COLO668 (cell line): ENCODE data around the gene CHKB.
A peak's percentile ranks its signal among the peaks of the same experiment; 100 is the strongest.

Experiments used
- DNase-seq: peaks from one replicate; lab custom pipeline; 2025; ENCODE audit not compliant: unreplicated experiment; lab: John Stamatoyannopoulos, UW

Gene CHKB

GRCh38 chr22:50600538-50600937 is 17.9 kb upstream of the CHKB start, which contains the start of gene MAPK8IP2:
TSS of gene MAPK8IP2 (plus strand) at chr22:50600793. CDS start at chr22:50600819, 26 bp downstream.
- peak; percentile 65 for DNase-seq

- peak; percentile 34 for DNase-seq
These were observed 17.3 kb upstream of the CHKB start for GRCh38 chr22:50599816-50600455.

DNA sequence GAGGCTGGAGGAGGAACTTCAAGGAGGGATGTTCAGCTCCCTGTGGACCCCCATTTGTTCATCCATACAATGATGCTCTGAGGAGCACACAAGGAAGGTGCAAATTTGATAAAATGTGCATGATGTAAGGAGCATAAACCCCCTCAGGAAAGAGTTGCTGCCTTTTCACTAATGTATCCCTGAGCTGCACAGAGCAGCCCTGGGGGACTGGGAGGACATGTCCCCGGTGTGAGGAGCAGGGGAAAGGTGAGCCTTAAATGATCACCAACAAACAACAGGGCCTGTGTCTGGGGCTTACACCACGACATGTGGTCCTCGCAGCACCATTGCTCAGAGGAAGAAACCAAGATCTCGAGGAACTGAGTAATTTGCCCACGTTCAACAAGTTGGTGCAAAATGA is 14.4 kb upstream of the CHKB start:
- DNase-seq: no peak

DNA sequence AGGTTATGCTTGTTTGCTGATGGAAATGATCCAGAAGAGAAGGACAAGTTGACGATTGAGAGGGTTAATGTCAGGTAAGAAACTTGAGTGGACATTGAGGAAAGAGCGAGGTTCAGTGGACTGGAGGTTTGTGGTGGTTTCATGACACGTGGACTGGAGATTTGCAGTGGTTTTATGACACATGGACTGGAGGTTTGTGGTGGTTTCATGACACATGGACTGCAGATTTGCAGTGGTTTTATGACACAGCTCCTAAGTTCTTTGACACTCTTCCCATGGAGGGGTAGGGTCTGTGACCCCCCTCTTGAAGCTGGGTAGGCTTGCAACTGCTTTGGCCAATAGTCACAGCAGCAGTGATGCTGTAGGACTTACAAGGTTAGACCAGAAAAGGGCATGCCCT is 12.5 kb upstream of the CHKB start:
- no peak for DNase-seq

- DNase-seq: no peak
These were observed 4.8 kb upstream of the CHKB start for GRCh38 chr22:50587407-50587806.

- DNase-seq: no peak
These were observed 3.8 kb upstream of the CHKB start for GRCh38 chr22:50586416-50586815.

DNA sequence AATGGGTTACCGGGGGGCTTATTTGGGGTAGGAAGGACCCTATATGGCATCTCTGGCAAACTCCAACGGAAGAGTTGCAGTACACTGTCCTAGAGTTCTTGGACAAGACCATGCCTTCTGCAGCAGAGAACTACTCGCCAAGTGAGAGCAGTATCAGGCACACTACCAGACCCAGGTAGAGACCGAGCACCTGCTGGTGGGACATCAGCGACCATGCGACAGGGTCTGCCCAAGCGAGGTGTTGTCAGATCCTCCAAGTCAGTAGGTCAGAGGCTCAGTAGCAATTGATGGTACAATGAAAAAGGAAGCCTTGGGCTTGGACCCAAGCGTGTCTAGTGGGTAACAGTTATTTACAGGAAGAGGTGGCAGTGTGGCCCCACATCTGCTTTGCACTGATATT is 3.1 kb upstream of the CHKB start:
- no peak for DNase-seq

- DNase-seq: no peak
These were observed 2.6 kb upstream of the CHKB start for GRCh38 chr22:50585238-50585637.

DNA sequence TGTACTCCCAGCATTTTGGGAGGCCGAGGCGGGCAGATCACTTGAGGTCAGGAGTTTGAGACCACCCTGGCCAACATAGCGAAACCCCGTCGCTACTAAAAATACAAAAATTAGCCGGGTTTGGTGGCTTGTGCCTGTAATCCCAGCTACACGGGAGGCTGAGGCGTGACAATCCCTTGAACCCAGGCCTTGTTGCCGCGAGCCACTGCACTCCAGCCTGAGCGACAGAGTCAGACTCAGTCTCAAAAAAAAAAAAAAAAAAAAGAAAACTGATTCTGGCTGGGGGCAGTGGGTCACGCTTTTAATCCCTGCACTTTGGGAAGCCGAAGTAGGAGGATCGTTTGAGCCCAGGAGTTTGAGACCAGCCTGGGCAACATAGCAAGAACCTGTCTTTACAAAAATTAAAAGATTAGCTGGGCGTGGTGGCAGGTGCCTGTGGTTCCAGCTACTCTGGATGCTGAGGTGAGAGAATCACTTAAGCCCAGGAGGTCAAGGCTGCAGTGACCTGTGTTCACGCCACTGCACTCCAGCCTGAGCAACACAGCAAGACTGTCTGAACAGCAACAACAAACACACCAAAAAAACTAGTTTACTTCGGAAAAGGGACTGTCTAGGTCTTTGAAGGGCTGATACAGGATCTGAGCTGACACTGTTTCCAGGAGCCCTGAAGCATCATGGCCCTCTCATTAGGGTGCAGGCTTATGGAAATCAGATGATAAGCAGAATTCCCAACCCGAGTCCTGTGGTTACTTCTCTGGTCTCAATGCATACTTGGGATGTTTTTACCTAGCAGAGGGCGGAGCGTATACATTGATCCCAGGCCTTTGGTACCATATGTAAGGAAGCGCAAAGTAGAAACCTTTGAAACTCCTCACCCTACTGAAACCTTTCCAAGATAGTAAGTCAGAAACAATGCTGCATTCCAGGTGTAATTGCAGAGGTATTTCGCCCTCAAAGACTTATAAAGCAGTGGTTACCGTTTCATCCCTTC is 1.8 kb upstream of the CHKB start:
- DNase-seq: no peak

DNA sequence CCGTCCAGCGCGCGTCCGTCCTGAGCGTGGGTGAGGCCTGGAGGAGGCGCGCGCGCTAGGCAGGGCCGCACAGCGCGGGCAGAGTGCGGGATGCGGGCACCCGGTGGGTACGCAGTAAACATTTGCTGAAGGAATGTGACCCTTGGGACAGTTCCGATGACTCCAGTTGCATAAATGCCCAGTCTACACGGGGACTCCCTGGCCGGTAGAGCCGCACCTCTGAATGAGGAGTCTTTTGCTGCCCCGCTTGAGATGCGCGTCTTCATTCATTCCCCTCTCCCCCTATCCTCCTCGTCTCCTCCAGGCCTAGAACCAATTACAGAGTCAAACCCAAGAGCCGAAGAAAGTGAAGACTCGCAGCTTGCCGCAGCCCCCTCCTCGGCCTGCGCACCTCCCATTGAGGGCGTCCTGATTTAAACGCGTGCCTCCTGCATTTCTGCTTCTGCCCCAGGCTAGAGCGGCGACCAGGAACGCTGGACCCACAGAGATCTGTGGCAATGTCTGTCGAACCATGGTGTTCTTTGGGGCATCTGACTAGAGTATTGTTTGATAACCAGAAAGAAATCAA is 729 bp upstream of the CHKB start:
- no peak for DNase-seq

- DNase-seq: peak; percentile 75
These were observed 628 bp downstream of the CHKB start for GRCh38 chr22:50581950-50582492.

DNA sequence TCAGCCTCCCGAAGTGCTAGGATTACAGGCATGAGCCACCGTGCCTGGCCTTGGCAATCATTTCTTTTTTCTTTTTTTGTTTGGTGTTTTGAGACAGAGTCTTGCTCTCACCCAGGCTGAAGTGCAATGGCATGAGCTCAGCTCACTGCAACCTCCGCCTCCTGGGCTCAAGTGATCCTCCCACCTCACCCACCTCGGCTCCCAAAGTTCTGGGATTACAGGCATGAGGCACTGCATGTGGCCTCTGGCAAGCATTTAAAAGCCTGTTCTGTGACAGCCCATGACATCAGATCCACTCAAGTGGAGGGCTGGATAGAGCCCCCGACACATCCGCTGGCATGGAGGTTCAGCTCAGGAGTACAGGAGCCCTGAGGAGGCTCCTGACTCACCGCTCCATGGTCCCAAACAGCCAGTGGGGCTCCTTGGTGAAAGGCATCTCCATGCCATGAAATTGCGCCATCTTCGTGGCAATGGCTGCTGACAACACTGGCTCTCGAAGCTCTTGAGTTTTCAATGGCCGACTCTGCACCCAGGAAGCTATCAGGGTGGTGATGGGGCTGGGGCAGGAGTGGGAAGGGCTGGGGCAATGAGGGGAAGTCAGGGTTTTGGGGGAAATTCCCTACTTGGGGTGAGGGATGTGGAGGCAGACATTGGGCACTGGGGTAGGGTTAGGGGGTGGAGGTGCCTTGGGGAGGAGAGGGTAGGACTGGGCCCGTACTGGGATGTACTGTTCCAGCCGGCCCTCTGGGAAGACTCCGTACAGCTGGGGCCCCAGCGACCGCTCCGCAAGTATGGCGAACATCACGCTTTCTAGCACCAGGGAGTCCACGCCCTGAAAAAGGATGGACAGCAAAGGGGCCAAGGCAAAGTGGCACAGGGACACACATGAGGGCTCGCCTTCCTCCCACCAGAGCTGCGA is 1.4 kb downstream of the CHKB start:
- DNase-seq: no peak

GRCh38 chr22:50579752-50580151 is 2.9 kb downstream of the CHKB start:
- no peak for DNase-seq

GRCh38 chr22:50578776-50579310 is 3.8 kb downstream of the CHKB start:
- DNase-seq: no peak

DNA sequence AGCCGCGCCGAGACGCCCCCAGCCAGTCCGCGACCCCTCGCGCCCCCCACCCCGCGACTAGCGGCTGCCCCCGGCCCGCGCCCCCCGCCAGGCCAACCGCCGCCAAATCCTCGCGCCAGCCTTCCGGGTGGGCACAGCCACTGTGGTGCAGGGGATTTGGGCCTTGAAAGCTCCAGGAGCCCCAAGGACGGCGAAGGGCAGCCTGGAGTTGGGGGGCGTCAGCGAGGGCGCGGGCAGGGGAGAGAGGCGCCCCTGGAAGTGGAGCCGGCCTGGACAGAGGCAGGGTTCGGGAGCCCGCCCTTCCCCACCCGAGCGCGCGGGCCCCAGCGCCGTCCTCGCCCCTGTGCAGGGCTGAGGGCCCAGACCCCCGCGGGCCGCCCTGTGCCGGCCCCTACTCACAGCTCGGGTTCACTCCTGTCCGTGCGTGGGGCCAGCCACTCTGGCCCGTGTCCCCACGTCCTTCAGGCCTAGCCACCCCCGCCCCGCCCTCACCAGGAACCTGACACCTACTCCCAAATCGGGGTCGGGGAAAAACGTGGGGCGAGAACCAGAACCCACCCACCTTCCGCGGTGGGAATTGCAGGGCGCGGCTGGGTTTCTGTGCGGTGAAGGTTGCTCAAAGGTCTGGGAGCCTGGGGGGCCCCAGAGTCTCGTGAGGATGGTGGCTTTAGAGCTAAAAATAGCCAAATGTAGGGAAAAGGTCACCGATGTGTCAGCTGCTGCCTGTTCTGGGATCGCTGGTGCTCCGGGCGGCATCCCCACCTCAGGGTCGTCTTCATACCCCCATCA is 4.5 kb downstream of the CHKB start, which contains the start of gene CPT1B:
CPT1B (minus strand) TSS at position 441 of the 789 bp plus-strand sequence. CDS start 512 bp downstream, outside the sequence.
- DNase-seq: no peak

DNA sequence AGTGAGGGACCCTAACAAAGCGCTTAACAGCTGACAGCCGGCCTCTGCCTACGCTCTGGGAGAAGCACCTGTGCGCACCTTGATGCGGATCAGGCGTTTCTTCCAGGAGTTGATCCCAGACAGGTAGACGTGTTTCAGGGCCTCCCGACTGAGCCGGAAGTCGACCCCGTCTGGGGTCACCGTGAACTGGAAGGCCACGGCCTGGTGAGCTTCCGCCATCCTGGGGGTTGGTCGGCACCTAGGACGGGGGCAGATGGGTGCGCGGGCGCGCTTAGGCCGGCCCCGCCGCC is 5.0 kb downstream of the CHKB start:
- no peak for DNase-seq

DNA sequence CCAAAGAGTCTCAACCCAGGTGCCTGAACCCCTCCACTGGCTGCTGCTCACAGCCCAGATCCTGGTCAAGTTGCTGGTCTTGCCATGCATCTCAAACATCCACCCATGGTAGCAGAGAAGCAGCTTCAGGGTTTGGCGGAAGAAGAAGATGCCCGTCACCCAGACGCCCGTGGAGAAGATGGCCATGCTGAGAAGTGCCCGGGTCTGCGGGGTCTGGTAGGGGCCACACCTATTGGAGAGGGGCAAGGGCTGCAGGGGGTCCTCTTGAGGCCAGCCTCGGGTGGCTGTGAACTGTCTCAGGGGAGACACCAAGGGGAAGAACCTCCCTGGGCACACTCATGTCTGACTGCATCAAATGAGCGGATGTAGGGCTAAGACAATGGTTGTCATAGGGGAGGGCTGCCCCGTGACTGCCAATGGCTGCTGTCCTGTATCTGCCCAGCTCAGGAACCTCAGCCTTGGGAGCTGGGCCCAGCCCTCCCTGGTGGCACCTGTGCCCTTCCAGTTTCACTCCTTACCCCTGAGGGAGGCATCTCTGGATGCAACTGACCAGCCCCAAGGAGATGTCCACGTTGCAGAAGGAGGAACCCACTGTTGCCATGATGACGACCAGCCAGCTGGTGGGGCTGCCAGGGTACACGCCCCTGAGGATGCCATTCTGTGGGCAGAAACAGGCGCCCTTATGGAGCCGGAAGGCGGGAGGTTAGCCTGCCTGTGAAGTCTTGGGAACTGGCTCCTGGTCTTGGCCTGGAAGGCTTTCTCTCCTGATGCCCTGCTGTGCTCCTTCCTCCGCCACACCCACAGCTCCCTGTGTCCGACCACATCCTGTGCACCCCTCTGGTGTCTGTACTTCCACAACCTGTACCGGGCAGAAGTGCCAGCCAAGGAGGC is 5.6 kb downstream of the CHKB start:
- DNase-seq: no peak

- DNase-seq: peak; percentile 26
These were observed 6.6 kb downstream of the CHKB start for GRCh38 chr22:50576070-50576469.
